OCI-LY7 (cell line): Measurements from ENCODE around the gene ARV1. TPM values are rescaled to one million over a fixed set of nuclear protein-coding genes. Genes with fewer than 3 reads are reported as not detected.

ENCODE experiments used
- BruUV-seq: library from RNA; stranded (reverse); fragments of 400-500 nt; replicated peaks from 2 replicates; lab custom pipeline; 2021; lab: Mats Ljungman, UMichigan
- CTCF ChIA-PET: fragments of 300-600 bp; sonication (Branson Sonifier 250); formaldehyde crosslinking; loops from one replicate; lab custom pipeline; 2022; ENCODE audit warnings: antibody characterized with exemption; ENCODE audit not compliant: unreplicated experiment; lab: Charles Lee
- POLR2A ChIA-PET: fragments of 300-600 bp; sonication (Branson Sonifier 250); formaldehyde crosslinking; loops from one replicate; lab custom pipeline; 2022; ENCODE audit warnings: antibody characterized with exemption; lab: Charles Lee
- DNase-seq: peaks from one replicate; pipeline ENCODE4 v3.0.0-alpha.2; 2015; ENCODE audit warnings: low spot score
- H2AFZ ChIP-seq: fragments of 200-600 bp; sonication (generic), shearing (Covaris generic); 2 replicates; pipeline ENCODE4 v1.6.1; 2014; ENCODE audit warnings: mild to moderate bottlenecking, antibody characterized with exemption, low read length, moderate library complexity
- H3K27ac ChIP-seq: fragments of 200-600 bp; sonication (generic); 2 replicates; pipeline ENCODE4 v1.5.1; 2014; ENCODE audit warnings: mixed run types, low read depth, mild to moderate bottlenecking, moderate library complexity, low read length, inconsistent platforms; ENCODE audit not compliant: poor library complexity, severe bottlenecking
- H3K36me3 ChIP-seq: fragments of 200-600 bp; sonication (generic); 2 replicates; pipeline ENCODE4 v1.6.1; 2014; ENCODE audit warnings: mild to moderate bottlenecking, antibody characterized with exemption, low read length, moderate library complexity, mixed read lengths; ENCODE audit not compliant: insufficient read depth
- H3K4me1 ChIP-seq: fragments of 200-600 bp; sonication (generic); 2 replicates; pipeline ENCODE4 v1.5.1; 2014; ENCODE audit warnings: mild to moderate bottlenecking, low read length; ENCODE audit not compliant: insufficient read depth, poor library complexity, severe bottlenecking
- H3K4me2 ChIP-seq: fragments of 200-600 bp; sonication (generic); 2 replicates; pipeline ENCODE4 v1.6.1; 2014; ENCODE audit warnings: mild to moderate bottlenecking, low read length
- H3K4me3 ChIP-seq: fragments of 200-600 bp; sonication (generic); 2 replicates; pipeline ENCODE4 v1.5.1; 2014; ENCODE audit warnings: mild to moderate bottlenecking, low read depth, low read length; ENCODE audit not compliant: poor library complexity, severe bottlenecking
- H3K79me2 ChIP-seq: fragments of 200-600 bp; sonication (generic); 2 replicates; pipeline ENCODE4 v1.6.1; 2016; ENCODE audit warnings: low read depth, mild to moderate bottlenecking, low read length, moderate library complexity, mixed read lengths; ENCODE audit not compliant: insufficient read depth
- H3K9me2 ChIP-seq: fragments of 200-600 bp; sonication (generic); 2 replicates; pipeline ENCODE4 v1.6.1; 2016; ENCODE audit warnings: mild to moderate bottlenecking, low read length, mixed read lengths; ENCODE audit not compliant: insufficient read depth
- H3K9me3 ChIP-seq: fragments of 200-600 bp; sonication (generic); 2 replicates; pipeline ENCODE4 v1.6.1; 2014; ENCODE audit warnings: mild to moderate bottlenecking, mixed run types, low read length, mixed read lengths
- H4K20me1 ChIP-seq: fragments of 200-600 bp; sonication (generic); 2 replicates; pipeline ENCODE4 v1.6.1; 2014; ENCODE audit warnings: mild to moderate bottlenecking, antibody characterized with exemption, low read length, moderate library complexity, mixed read lengths; ENCODE audit not compliant: insufficient read depth
- CTCF ChIP-seq: fragments of 200-600 bp; sonication (generic); conservative IDR thresholded peaks from 2 replicates; pipeline ENCODE4 v1.5.1; 2014; ENCODE audit warnings: mild to moderate bottlenecking, antibody characterized with exemption, low read length, moderate library complexity, mixed read lengths
- EZH2phosphoT487 ChIP-seq: fragments of 200-600 bp; sonication (generic); IDR thresholded peaks from 2 replicates; pipeline ENCODE4 v1.6.1; 2018; ENCODE audit warnings: low read depth, borderline replicate concordance, mild to moderate bottlenecking, mixed run types, antibody characterized with exemption, low read length, moderate library complexity, mixed read lengths
- intact Hi-C: fragments of 100-400 bp; cut with micrococcal nuclease; formaldehyde crosslinking; loops from one replicate; pipeline ENCODE4 v1.10.0; 2022; ENCODE audit not compliant: unreplicated experiment
- total RNA-seq, 2 experiments: library from RNA; depleted of rRNA in 1 of 2; stranded (reverse); fragments of >200 nt in 1 of 2; shearing (Covaris generic) in 1 of 2; gene quantifications; 2 replicates each; pipeline ENCODE4 v1.2.3, GENCODE V29; 2014 to 2022

Gene ARV1
- total RNA-seq, 2 experiments from 2014 or later, result 15.1 to 21.2 TPM

GRCh38 chr1:230971771-230972170 is 7.1 kb upstream of the ARV1 start:
- no peaks in the 10 kb centered on the region for H3K9me2 ChIP-seq
- POLR2A ChIA-PET, result interaction anchor here (3.6 kb wide), 1 partner anchor 13 kb away, joined by 22 read pairs; no protein-coding TSS in a partner anchor
- no peak overlapping the region for H3K27ac ChIP-seq
- peaks cover 14% of the 10 kb centered on the region for H3K4me1 ChIP-seq
- H3K4me3 ChIP-seq, result no peak overlapping the region
- no peak for TF ChIP-seq CTCF
- no peak for TF ChIP-seq EZH2phosphoT487
- H2AFZ ChIP-seq, result no peak overlapping the region
- peaks cover 19% of the 10 kb centered on the region for H3K36me3 ChIP-seq
- intact Hi-C loops, result no loop called here
- H3K4me2 ChIP-seq, result no peak overlapping the region
- peaks cover 8% of the 10 kb centered on the region; the same call in 1 of the 2 replicates for H3K79me2 ChIP-seq
- DNase-seq, result no peak
- CTCF ChIA-PET, result no interaction called here
- H4K20me1 ChIP-seq, result peaks cover 3% of the 10 kb centered on the region; the same call in 1 of the 2 replicates
- BruUV-seq, result no TSS peak
- no peaks in the 10 kb centered on the region for H3K9me3 ChIP-seq

GRCh38 chr1:230972855-230973271 is 6.0 kb upstream of the ARV1 start:
- H4K20me1 ChIP-seq, result peaks cover 7% of the 10 kb centered on the region; the same call in 1 of the 2 replicates
- no peak overlapping the region for H3K4me3 ChIP-seq
- H3K27ac ChIP-seq, result no peak overlapping the region
- TF ChIP-seq EZH2phosphoT487 (no peak), CTCF (no peak)
- H2AFZ ChIP-seq, result no peak overlapping the region
- peaks cover 19% of the 10 kb centered on the region for H3K36me3 ChIP-seq
- DNase-seq, result peak; percentile 29
- intact Hi-C loops, result no loop called here
- no peaks in the 10 kb centered on the region for H3K9me2 ChIP-seq
- H3K9me3 ChIP-seq, result no peaks in the 10 kb centered on the region
- H3K4me2 ChIP-seq, result peak overlapping the region; percentile 45; the same call in 1 of the 2 replicates
- ChIA-PET POLR2A (interaction anchor here (0.6 to 3.6 kb wide), 10 partner anchors 14 to 278 kb away, joined by 3 to 22 read pairs (median 4); no protein-coding TSS in a partner anchor), CTCF (no interaction called here)
- no TSS peak for BruUV-seq
- peaks cover 17% of the 10 kb centered on the region for H3K4me1 ChIP-seq
- H3K79me2 ChIP-seq, result peaks cover 19% of the 10 kb centered on the region; the same call in 1 of the 2 replicates

GRCh38 chr1:230975636-230976035 is 3.3 kb upstream of the ARV1 start:
- no peaks in the 10 kb centered on the region for H3K9me3 ChIP-seq
- no peak overlapping the region for H3K4me2 ChIP-seq
- TF ChIP-seq EZH2phosphoT487 (no peak), CTCF (no peak)
- ChIA-PET POLR2A (interaction anchor here (0.5 to 1.3 kb wide), 2 partner anchors 16 to 22 kb away, joined by 4 to 5 read pairs; no protein-coding TSS in a partner anchor), CTCF (no interaction called here)
- H3K36me3 ChIP-seq, result peaks cover 21% of the 10 kb centered on the region
- H3K4me1 ChIP-seq, result peaks cover 26% of the 10 kb centered on the region
- H3K4me3 ChIP-seq, result no peak overlapping the region
- no TSS peak for BruUV-seq
- intact Hi-C loops, result loop anchor here (5.0 kb wide), 1 partner anchor 637 kb away; no protein-coding TSS in a partner anchor
- peaks cover 7% of the 10 kb centered on the region; the same call in 1 of the 2 replicates for H4K20me1 ChIP-seq
- peaks cover 36% of the 10 kb centered on the region; the same call in 1 of the 2 replicates for H3K79me2 ChIP-seq
- DNase-seq, result no peak
- H2AFZ ChIP-seq, result no peak overlapping the region
- H3K9me2 ChIP-seq, result no peaks in the 10 kb centered on the region
- H3K27ac ChIP-seq, result no peak overlapping the region
